ENCODE measurements around the gene GGA3.
"Not testable (repeated sequence)": the region's sequence is repeated elsewhere in the genome, so short reads cannot be mapped to it uniquely, and the experiment has no call there.

Gene GGA3

DNA sequence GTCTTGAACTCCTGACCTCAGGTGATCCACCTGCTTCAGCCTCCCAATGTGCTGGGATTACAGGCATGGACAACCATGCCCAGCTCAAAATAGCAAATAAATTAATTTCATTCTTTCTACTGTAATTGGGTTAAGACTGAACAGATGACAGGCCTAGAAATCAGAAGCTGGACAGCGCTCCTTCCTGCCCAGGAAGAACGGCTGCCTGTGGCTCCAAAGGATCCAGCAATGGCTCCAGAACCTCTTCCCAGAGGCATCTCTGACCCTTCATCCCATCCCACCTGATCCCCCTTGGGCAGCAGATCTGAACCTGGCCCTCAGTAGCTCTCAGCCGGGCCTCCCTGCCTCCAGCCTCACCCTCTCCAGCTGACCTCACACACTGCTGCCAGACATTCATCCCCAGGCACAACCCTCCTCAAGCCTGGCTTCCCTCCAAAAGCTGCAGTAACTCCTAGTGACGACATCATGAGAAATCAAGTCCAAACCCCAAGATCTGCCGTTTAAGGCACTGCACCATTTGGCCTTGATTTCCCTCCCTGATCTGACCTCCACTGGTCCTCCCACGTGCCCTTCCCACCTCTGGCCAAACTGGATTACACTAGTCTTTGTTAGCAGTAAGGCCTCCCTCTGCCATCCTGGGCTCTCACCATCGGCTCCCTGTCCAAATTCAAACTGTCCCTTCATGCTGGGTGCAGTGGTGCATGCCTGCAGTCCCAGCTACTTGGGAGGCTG, 12.7 kb upstream of the GGA3 start:
- no peak for DNase-seq (ENCODE audit: low read depth in 3 of 3, low spot score in 1 of 3)

DNA sequence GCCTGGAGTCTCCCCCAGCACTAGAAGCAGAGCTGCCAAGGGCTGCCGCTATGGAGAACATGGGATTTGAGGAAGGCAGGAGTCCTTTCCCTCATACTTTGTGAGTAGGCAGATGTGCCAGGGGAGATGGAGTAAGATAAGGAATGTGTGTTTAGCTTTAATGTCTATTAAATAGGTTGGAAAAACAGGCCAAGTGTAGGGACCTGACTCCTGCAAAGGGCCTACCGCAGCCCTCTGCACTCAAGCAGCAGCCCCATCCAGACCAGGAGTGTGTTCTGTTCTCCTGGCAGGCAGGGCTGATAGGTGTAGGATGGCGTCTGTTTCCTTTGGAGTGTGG, 11.4 kb upstream of the GGA3 start:
- no peak for DNase-seq (ENCODE audit: low read depth in 3 of 3, low spot score in 1 of 3)

DNA sequence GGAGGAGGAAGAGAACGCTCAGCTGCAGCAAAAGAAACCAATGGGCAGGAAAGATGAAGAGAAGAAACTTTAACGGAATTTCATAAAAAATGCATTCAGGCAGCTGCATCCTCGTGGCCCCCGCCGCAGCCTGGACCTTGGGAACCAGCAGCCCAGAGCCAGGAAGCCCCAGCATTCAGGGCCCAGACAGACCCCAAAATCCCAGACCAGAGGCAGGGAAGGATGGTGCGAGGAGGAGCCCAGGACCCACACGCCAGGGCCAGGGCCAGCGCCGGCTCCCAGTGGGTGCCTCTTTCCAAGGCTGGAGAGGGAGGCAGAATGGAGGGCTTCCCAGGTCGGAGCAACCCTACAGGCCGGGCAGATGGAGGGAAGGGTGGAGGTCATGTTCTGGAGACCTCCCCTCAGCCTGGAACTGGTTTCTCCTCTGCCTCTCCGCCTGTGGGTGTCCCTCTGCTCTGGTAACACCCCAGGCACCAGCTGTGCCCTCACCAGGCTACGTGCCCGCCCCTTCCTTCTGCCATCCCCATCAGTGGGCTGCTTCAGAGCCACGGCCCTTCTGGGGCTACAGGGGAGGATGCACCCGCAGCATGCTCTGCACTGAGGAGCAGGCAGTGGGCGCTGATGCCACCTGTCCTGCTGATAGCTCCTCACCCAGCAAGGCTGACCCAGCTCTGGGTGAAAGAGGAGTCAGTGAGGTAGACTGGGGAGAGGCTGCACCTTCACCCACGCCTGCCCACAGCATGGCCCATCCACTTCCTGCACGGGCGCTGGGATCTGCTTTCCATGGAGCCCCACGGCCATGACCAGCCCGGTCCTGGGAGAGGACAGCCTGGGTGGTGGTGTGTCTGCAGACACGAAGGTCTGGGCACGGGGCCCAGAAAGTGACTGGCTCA, 10.8 kb upstream of the GGA3 start:
- DNase-seq (ENCODE audit: low read depth in 3 of 3, low spot score in 1 of 3) = no peak

GRCh38 chr17:75271233-75271954, 10.0 kb upstream of the GGA3 start:
- DNase-seq (ENCODE audit: low read depth in 3 of 3, low spot score in 1 of 3) = peak; percentile 73 to 88 (median 85)

DNA sequence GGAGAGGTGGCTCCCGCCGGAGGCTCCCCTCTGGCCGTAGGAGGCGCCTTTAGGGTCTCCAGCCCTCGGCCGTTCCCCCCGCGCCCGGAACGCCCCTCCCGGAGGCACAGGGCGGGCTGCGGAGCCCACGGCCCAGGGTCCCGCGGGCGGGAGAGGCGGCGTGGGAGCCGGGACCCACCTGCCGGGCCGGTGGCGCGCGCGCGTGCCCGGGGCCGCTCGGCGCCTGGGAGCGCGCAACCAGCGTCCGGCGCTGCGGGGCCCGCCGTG, 9.5 kb upstream of the GGA3 start, which contains the start of gene MIF4GD:
TSS of gene MIF4GD (minus strand) at position 266 of the 267 bp plus-strand sequence. CDS start 1,036 bp downstream, outside the sequence.
- DNase-seq (ENCODE audit: low read depth in 3 of 3, low spot score in 1 of 3) = no peak

DNA sequence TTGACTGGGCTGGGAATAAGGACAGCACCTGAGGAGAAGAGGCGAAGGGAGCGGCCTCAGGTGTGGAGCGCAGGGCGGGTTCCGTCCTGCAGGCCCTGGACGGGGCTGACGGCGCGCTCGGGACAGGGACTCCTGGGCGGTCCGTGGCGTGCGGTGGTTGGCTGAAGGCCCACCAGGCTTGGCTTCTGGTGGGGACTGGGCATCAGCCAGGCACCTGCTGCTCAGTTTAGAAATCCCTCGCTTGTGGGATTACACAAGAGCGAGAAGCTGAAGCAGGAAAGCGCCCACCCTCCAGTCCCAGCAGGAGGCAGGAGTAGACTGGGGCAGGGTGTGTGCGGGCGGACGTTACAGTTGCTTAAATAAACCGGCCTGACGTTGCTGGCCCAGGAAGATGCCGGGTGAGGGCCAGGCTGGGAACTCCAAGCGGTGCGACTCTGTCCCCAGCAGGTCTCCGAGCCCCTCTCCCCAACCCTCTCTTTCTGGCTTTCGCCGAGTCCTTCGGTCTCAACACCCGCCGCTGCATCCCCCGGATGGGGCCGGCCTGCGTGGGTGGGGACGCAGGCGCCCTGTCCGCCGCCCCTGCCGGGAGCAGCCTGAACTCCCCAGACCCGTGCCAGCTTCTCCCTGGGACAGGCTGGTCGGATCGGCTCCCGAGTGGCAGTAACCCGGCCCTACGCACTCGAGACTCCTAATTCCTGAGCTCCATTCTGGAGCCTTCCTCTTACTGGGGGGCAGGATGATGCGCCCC, 9.0 kb upstream of the GGA3 start:
- DNase-seq (ENCODE audit: low read depth in 3 of 3, low spot score in 1 of 3) = peak in 2 of 3 donors; percentile 10 to 49

DNA sequence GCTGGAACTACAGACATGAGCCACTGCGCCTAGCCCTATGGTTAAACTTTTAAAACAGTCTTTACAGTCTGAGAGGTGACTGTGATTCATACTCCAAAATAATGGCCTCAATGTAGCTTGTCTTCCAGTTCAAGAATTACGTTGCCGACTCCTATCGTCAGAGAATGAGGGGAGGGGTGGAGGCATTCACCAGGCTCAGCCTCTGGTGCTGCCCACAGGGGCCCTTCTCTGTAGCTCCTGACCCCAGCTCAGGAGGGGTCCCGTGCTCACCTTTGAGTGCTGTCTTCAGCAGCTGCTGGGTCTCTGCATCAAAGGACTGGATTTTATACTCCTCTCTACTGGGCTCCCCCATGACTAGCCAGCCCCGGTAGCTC, 8.4 kb upstream of the GGA3 start:
- DNase-seq (ENCODE audit: low read depth in 3 of 3, low spot score in 1 of 3) = no peak

DNA sequence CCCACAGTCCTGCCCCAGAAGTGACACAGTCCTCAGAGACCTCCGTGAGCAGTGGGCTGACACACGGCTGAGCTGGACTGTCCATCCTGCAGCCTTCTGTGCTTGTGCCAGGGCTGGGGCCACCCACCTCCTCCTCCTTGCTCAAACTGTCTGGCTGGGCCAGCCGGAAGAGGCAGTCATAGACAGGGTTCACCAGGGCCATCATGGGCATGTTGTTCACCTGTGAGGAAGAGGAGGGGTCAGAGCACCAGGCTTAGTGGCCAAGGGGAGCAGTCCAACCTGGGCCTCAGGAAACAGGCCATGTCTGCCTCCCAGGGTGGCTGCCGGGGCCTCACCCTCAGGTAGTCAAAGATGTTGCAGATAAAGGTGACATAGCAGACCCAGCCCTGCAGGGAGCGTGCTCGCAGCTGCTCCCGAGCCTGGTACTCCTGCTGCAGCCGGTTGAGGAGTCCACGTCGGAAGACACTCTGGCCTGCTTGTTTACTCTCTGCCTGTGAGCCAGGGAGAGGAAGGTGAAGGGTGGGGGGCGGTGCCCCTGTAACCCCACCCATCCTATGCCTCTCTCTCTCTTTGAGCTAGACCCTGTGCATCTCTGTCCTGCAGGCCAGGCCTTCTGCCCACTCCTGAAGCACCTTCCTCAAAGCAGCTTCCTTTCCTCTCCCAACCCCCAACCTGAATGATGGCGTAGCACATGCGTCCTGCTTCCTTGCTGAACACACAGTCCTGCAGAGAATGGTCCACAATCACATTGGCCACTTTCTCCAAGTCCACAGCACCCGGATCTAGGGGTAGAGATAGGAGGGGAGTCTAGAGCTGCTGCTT, 6.2 kb upstream of the GGA3 start:
- DNase-seq (ENCODE audit: low read depth in 3 of 3, low spot score in 1 of 3) = no peak

DNA sequence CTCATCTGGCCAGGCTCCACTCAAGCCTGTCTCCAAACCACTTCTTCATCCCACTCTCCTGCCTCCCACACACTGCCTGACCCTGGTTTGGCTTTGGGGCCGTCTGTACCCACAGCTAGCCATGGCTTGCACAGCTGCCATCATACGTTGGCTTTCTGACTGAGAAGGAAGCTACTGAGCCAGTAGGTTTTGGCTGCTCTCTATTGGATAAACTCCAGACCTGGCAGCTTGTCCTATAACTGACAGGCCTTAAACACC, 5.7 kb upstream of the GGA3 start:
- DNase-seq (ENCODE audit: low read depth in 3 of 3, low spot score in 1 of 3) = no peak

GRCh38 chr17:75266316-75267152, 5.1 kb upstream of the GGA3 start:
- no peak for DNase-seq (ENCODE audit: low read depth in 3 of 3, low spot score in 1 of 3)

GRCh38 chr17:75265614-75266315, 4.4 kb upstream of the GGA3 start:
- no peak for DNase-seq (ENCODE audit: low read depth in 3 of 3, low spot score in 1 of 3)

DNA sequence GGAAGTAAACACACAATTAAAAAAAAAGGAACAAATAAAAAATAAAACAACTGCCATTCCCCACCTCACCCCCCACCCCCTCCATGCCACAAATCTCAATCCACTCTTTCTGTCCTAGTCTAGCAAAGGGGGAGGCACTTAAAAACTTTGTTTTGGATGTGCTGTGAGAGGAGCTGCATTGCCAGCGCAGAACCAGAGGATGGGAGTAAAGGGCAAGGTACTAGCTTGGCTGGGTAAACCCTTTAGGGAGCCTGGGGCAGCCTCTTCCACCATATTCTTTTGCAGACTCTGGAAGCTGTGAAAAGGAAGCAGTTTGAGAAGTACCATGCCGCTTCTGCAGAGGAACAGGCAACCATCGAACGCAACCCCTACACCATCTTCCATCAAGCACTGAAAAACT, 1.6 kb upstream of the GGA3 start:
- no peak for DNase-seq (ENCODE audit: low read depth in 3 of 3, low spot score in 1 of 3)

GRCh38 chr17:75262112-75262606, 753 bp upstream of the GGA3 start:
- no peak for DNase-seq (ENCODE audit: low read depth in 3 of 3, low spot score in 1 of 3)

GRCh38 chr17:75260641-75261335, 618 bp downstream of the GGA3 start:
- DNase-seq (ENCODE audit: low read depth in 3 of 3, low spot score in 1 of 3) = peak in 1 of 3 donors; percentile 38

DNA sequence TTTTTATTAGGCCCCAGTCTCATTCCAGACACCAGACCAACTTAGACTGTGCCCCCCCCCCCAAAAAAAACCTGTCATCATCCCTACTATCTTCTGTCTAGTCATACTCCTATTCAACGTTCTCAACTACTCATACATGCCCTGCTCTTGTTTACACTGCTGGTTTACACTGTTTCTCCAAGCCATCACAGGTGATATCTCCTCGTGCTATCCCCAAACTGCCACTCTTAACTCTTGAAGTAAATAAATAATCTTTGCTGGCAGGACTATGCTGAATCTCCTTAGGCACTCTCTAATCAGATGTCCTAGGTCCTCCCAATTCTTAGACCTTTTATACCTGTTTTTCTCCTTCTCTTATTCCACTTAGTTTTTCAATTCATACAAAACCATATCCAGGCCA, 4.2 kb downstream of the GGA3 start:
- not testable (repeated sequence) for DNase-seq (ENCODE audit: low read depth in 3 of 3, low spot score in 1 of 3)

DNA sequence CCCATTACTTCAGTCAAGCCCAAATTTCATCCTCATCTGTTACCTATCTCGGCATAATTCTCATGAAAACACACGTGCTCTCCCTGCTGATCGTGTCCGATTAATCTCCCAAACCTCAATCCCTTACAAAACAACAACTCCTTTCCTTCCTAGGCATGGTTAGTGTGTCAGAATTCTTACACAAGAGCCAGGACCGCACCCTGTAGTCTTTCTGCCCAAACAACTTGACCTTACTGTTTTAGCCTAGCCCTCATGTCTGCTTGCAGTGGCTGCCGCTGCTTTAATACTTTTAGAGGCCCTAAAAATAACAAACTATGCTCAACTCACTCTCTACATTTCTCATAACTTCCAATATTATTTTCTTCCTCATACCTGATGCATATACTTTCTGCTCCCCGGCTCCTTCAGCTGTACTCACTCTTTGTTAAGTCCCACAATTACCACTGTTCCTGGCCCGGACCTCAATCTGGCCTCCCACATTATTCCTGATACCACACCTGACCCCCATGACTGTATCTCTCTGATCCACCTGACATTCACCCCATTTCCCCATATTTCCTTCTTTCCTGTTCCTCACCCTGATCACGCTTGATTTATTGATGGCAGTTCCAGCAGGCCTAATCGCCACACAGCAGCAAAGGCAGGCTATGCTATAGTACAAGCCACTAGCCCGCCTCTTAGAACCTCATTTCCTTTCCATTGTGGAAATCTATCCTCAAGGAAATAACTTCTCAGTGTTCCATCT, 5.3 kb downstream of the GGA3 start:
- not testable (repeated sequence) for DNase-seq (ENCODE audit: low read depth in 3 of 3, low spot score in 1 of 3)

DNA sequence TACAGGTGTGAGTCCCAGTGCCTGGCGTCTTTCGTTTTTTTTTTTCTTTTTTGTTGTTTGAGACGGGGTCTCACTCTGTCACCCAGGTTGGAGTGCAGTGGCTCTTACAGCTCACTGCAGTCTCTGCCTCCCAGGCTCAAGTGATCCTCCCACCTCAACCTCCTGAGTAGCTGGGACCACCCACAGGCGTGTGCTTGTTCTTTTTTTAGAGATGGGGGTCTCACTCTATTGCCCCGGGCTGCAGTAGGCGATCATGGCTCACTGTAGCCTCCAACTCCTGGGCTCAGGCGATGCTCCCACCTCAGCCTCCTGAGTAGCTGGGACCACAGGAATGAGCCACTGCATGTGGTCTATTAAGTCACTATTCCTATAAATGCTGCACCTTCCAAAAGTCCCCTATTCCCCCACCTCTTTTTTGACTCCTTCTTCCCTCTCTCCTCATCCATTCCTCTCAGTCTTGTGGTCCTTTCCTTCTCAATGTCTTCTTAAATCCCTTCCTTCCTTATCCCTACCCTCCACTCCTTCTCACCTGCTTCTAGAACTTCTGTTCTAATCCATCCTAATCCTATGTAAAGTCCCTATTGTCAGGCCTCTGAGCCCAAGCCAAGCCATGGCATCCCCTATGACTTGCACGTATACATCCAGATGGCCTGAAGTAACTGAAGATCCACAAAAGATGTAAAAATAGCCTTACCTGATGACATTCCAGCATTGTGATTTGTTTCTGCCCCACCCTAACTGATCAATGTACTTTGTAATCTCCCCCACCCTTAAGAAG, 9.2 kb downstream of the GGA3 start:
- DNase-seq (ENCODE audit: low read depth in 3 of 3, low spot score in 1 of 3) = no peak

Data from stimulated activated CD4-positive, alpha-beta T cell treated with anti-CD3 and anti-CD28 coated beads, TNF-alpha, amount 100 ng/mL, for 1 hour (primary cell).